CD4-positive, CD25-positive, alpha-beta regulatory T cell (primary cell): ENCODE data around the gene ZSCAN22. TPM values are rescaled to one million over a fixed set of nuclear protein-coding genes. Genes with fewer than 3 reads are reported as not detected.

ENCODE experiments used
- ATAC-seq, 2 donors: fragments of 150-1000 bp; cut with Tn5 transposase; one replicate each; pipeline ENCODE4 v1.10.0; 2021; ENCODE audit warnings: low read depth in 2 of 2, moderate number of reproducible peaks in 2 of 2, moderate library complexity in 1 of 2
- DNase-seq, 3 donors: peaks; one replicate each; pipeline versions ENCODE4 v3.0.0 to v3.0.0-alpha.2; 2012 to 2022; ENCODE audit warnings: mixed read lengths in 1 of 3
- H3K27ac ChIP-seq: one replicate; pipeline ENCODE4 v1.7.0; 2013; ENCODE audit warnings: mild to moderate bottlenecking, low read length; ENCODE audit not compliant: insufficient read depth, poor library complexity, severe bottlenecking
- H3K27me3 ChIP-seq: one replicate; pipeline ENCODE4 v1.7.0; 2013; ENCODE audit warnings: low read length; ENCODE audit not compliant: control insufficient read depth, insufficient read depth
- H3K36me3 ChIP-seq: one replicate; pipeline ENCODE4 v1.7.0; 2013; ENCODE audit warnings: mild to moderate bottlenecking, low read length, moderate library complexity; ENCODE audit not compliant: control insufficient read depth, insufficient read depth
- H3K4me1 ChIP-seq: 2 replicates; pipeline ENCODE4 v1.7.0; 2013; ENCODE audit warnings: mild to moderate bottlenecking, low read length; ENCODE audit not compliant: insufficient read depth, control insufficient read depth, poor library complexity, severe bottlenecking
- H3K4me3 ChIP-seq: one replicate; pipeline ENCODE4 v1.7.0; 2013; ENCODE audit warnings: low read depth, mild to moderate bottlenecking, low read length, moderate library complexity
- H3K9me3 ChIP-seq, 2 experiments: 1 replicate in 1 of 2; 2 replicates in 1 of 2; pipeline ENCODE4 v1.7.0; 2013; ENCODE audit warnings: low read length in 2 of 2, mild to moderate bottlenecking in 1 of 2, moderate library complexity in 1 of 2; ENCODE audit not compliant: control insufficient read depth in 2 of 2
- H3K27ac Mint-ChIP-seq, 3 donors: one replicate each; pipeline ENCODE4 v1.8.0; 2020 to 2022; ENCODE audit warnings: mild to moderate bottlenecking in 3 of 3, mixed read lengths in 3 of 3, moderate library complexity in 2 of 3
- H3K27me3 Mint-ChIP-seq: one replicate; pipeline ENCODE4 v1.8.0; 2022; ENCODE audit warnings: mild to moderate bottlenecking, mixed read lengths
- H3K36me3 Mint-ChIP-seq: one replicate; pipeline ENCODE4 v1.8.0; 2020; ENCODE audit warnings: mixed read lengths
- H3K4me1 Mint-ChIP-seq, 4 donors: one replicate each; pipeline ENCODE4 v1.8.0; 2020 to 2022; ENCODE audit warnings: mixed read lengths in 4 of 4, mild to moderate bottlenecking in 1 of 4
- H3K4me3 Mint-ChIP-seq, 4 donors: one replicate each; pipeline ENCODE4 v1.8.0; 2020 to 2022; ENCODE audit warnings: mild to moderate bottlenecking in 4 of 4, mixed read lengths in 4 of 4, moderate library complexity in 3 of 4
- H3K9me3 Mint-ChIP-seq, 7 donors: one replicate each; pipeline ENCODE4 v1.8.0; 2020 to 2022; ENCODE audit warnings: mixed read lengths in 7 of 7, mild to moderate bottlenecking in 3 of 7, moderate library complexity in 2 of 7
- polyA plus RNA-seq, 4 donors: library from polyadenylated mRNA; unstranded; fragments of 300-500 nt; fragmentation: Illumina TruSeq; gene quantifications; one replicate each; pipeline ENCODE4 v1.2.3, GENCODE V29; 2021
- total RNA-seq: library from RNA; stranded (reverse); gene quantifications from one replicate; pipeline ENCODE4 v1.2.3, GENCODE V29; 2022

ZSCAN22 gene
- total and polyA plus RNA-seq, 5 donors from 2014 or later = 0.31 to 2.6 (median 2.1) TPM

DNA sequence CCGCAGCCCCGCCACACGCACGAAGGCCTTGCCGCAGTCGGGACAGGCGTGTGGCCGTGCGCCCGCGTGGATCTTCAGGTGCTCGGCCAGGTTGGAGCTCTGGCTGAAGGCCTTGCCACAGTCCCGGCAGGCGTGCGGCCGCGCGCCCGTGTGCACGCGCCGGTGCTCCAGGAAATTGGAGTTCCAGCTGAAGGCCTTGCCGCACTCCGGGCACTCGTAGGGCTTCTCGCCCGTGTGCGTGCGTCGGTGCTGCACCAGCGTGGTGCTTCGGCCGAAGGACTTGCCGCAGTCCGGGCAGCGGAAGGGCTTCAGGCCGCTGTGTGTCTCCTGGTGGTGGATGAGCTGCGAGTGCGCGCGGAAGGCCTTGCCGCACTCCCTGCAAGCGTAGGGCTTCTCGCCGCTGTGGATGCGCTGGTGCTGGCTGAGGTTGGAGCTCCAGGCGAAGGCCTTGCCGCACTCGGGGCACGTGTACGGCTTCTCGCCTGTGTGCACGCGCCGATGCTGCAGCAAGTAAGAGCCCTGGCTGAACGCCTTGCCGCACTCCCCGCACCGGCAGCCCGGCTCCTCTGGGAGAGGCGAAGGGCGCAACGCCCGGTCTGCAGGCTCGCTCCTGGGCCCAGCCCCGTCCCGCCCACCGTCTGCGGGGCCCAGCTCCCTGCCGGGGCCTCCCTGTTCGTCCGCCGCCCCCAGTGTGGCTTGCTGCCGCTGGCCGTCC lies 30.1 kb downstream of the ZSCAN22 start:
- Histone ChIP-seq H3K9me3 (no peaks in the 10 kb centered on the region), H3K36me3 (no peaks in the 10 kb centered on the region), H3K27me3 (no peaks in the 10 kb centered on the region), H3K4me1 (peaks cover 25% of the 10 kb centered on the region), H3K27ac (no peak overlapping the region), H3K4me3 (no peak overlapping the region)
- peaks cover 2% of the 10 kb centered on the region for H3K27me3 Mint-ChIP-seq
- peaks cover 0 to 16% (median 2%) of the 10 kb centered on the region in 4 donors for H3K4me1 Mint-ChIP-seq
- H3K27ac Mint-ChIP-seq = no peak overlapping the region
- H3K36me3 Mint-ChIP-seq = no peaks in the 10 kb centered on the region
- DNase-seq = peak in 1 of 3 donors; percentile 12
- no peaks in the 10 kb centered on the region for H3K9me3 Mint-ChIP-seq
- no peak for ATAC-seq
- H3K4me3 Mint-ChIP-seq = peak overlapping the region in 2 of 4 donors; percentile 56 to 70

DNA sequence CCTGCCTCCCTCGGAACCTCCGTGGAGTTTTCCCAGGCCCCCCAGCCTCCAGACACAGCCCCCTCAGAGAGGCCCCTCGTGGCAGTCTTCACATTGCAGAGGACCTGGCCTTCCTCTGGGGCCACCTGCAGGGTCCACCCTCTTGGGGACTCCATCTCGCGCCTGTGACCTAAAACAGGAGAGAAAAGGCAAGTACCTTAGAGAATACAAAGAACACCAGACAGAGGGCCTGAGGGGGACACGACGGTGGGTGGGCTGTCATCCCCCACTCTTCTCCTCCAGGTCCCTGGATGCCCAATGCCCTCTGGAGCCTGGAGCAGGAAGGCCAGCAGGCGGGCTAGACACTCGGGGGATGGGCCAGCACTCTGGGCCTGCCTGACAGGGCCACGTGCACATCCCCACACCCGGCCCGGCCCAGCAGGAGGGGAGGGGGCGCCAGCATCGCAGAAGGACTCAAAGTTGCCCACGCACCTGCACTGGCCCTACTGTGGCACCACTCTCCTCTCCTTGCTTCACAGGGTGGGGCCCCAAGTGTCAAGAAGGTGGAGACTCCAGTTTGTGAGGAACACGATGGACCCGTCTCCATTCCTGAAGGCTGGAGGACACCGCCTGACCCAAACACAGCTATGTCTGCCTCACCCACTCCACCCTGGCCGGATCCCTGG lies 30.8 kb downstream of the ZSCAN22 start:
- Mint-ChIP-seq H3K27ac (no peak overlapping the region), H3K27me3 (peaks cover 4% of the 10 kb centered on the region), H3K4me1 (peaks cover 0 to 18% (median 4%) of the 10 kb centered on the region in 4 donors), H3K9me3 (no peaks in the 10 kb centered on the region), H3K4me3 (peak overlapping the region in 2 of 4 donors; percentile 32 to 51), H3K36me3 (no peaks in the 10 kb centered on the region)
- H3K4me3 ChIP-seq = no peak overlapping the region
- H3K36me3 ChIP-seq = no peaks in the 10 kb centered on the region
- no peak overlapping the region for H3K27ac ChIP-seq
- ATAC-seq (no peak), DNase-seq (no peak)
- H3K27me3 ChIP-seq = no peaks in the 10 kb centered on the region
- no peaks in the 10 kb centered on the region for H3K9me3 ChIP-seq
- peaks cover 28% of the 10 kb centered on the region for H3K4me1 ChIP-seq

DNA sequence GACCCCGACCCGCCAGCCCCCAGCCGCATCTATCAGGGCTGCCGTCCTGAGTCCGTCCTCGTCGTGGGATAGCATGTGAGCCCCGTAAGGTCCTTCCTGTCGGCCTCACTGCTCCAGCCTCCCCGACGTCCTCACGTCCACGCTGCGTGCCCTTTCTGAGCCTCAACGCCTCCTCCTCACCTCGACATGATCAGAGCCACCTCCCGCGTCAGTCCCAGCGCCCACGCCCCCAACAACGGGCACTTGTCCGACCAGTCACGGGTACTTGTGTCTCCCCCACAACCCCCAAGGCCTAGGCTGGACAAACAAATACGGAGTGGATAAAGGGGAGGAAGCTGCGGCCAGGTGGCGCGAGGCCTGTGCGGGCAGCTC lies 35.1 kb downstream of the ZSCAN22 start:
- no peaks in the 10 kb centered on the region for H3K9me3 Mint-ChIP-seq
- H3K9me3 ChIP-seq = no peaks in the 10 kb centered on the region
- DNase-seq (peak in 2 of 3 donors; percentile 19 to 64), ATAC-seq (no peak)
- peak overlapping the region; percentile 84 for H3K4me3 ChIP-seq
- H3K4me1 ChIP-seq = peaks cover 18% of the 10 kb centered on the region
- no peaks in the 10 kb centered on the region for H3K27me3 ChIP-seq
- H3K36me3 ChIP-seq = no peaks in the 10 kb centered on the region
- H3K4me1 Mint-ChIP-seq = peaks cover 0 to 11% (median 6%) of the 10 kb centered on the region in 4 donors
- H3K4me3 Mint-ChIP-seq = peak overlapping the region; percentile 93 to 95 (median 94)
- H3K27ac ChIP-seq = peak overlapping the region; percentile 76
- H3K27me3 Mint-ChIP-seq = peaks cover 4% of the 10 kb centered on the region
- peak overlapping the region; percentile 91 to 93 (median 93) for H3K27ac Mint-ChIP-seq
- no peaks in the 10 kb centered on the region for H3K36me3 Mint-ChIP-seq

DNA sequence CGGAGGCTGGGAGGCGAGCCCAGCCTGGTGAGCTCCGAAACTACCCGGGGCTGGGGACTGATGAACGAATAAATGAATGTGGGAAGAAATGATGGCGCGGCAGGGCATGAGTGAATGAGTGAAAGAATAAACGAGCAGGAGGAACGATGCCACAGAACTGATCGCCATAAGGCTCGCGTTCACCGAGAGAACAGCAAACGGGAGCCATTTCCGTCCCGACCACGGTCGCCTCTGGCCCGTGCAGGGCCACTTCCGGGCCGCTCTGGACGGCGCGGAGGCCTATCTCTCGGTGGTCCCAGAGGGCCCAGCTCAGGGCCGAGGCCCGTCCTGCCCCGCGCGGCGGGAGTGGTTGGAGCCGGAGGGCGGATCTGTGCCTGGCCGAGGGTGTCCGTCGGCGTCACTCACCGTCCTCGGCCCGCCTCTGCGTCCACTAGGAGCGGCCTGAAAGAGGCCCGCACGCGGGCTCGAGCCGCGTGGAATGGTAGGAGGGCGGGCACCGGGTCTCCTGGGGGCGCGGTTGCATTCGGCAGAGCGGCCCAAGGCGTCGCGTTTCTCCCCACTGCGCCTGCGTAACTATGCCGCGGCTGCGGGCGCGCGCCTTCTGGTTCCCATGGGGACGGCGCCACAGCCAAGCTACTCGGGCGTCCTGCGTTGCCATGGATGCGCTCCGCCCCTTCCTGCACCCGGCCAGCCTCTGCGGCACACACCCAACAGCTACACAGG lies 35.6 kb downstream of the ZSCAN22 start, which contains the start of gene ZNF497:
TSS of gene ZNF497 (minus strand) at position 480 of the 723 bp plus-strand sequence. CDS start 5,116 bp downstream, outside the sequence.
- Mint-ChIP-seq H3K9me3 (no peaks in the 10 kb centered on the region), H3K36me3 (no peaks in the 10 kb centered on the region), H3K4me1 (peaks cover 0 to 11% (median 6%) of the 10 kb centered on the region in 4 donors), H3K27ac (peak within 1 kb of the TSS; percentile 91 to 93 (median 93)), H3K27me3 (peaks cover 4% of the 10 kb centered on the region), H3K4me3 (peak within 1 kb of the TSS; percentile 93 to 95 (median 94))
- ATAC-seq (peak; percentile 88 to 93), DNase-seq (peak; percentile 92 to 97 (median 96))
- Histone ChIP-seq H3K27me3 (no peaks in the 10 kb centered on the region), H3K27ac (peak within 1 kb of the TSS; percentile 76), H3K36me3 (no peaks in the 10 kb centered on the region), H3K4me3 (peak within 1 kb of the TSS; percentile 84), H3K9me3 (no peaks in the 10 kb centered on the region), H3K4me1 (peaks cover 13% of the 10 kb centered on the region)

DNA sequence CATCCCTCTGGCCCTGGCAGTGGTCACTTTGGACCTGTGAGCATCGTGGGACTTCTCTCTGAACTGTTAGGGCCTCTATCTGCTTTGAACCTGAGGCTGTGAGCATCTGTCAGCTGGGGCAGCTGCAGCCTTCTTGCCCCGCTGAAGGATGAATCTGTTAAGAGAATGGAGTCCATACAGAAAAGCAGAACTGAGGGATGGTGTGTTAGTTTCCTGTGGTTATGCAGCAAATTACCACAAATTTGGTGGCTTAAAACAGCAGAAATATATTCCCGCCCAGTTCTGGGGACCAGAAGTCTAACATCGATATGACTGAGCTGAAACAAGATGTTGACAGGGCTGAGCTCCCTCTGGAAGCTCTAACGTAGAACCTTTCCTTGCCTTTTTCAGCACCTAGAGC lies 37.4 kb downstream of the ZSCAN22 start:
- Mint-ChIP-seq H3K27ac (no peak overlapping the region), H3K4me3 (peak overlapping the region in 1 of 4 donors; percentile 52), H3K27me3 (peaks cover 4% of the 10 kb centered on the region), H3K36me3 (no peaks in the 10 kb centered on the region), H3K4me1 (peaks cover 0 to 11% (median 6%) of the 10 kb centered on the region in 4 donors), H3K9me3 (no peaks in the 10 kb centered on the region)
- no peaks in the 10 kb centered on the region for H3K9me3 ChIP-seq
- no peak overlapping the region for H3K27ac ChIP-seq
- ATAC-seq = no peak
- no peak overlapping the region for H3K4me3 ChIP-seq
- no peaks in the 10 kb centered on the region for H3K36me3 ChIP-seq
- no peaks in the 10 kb centered on the region for H3K27me3 ChIP-seq
- no peak for DNase-seq
- peaks cover 8% of the 10 kb centered on the region for H3K4me1 ChIP-seq

DNA sequence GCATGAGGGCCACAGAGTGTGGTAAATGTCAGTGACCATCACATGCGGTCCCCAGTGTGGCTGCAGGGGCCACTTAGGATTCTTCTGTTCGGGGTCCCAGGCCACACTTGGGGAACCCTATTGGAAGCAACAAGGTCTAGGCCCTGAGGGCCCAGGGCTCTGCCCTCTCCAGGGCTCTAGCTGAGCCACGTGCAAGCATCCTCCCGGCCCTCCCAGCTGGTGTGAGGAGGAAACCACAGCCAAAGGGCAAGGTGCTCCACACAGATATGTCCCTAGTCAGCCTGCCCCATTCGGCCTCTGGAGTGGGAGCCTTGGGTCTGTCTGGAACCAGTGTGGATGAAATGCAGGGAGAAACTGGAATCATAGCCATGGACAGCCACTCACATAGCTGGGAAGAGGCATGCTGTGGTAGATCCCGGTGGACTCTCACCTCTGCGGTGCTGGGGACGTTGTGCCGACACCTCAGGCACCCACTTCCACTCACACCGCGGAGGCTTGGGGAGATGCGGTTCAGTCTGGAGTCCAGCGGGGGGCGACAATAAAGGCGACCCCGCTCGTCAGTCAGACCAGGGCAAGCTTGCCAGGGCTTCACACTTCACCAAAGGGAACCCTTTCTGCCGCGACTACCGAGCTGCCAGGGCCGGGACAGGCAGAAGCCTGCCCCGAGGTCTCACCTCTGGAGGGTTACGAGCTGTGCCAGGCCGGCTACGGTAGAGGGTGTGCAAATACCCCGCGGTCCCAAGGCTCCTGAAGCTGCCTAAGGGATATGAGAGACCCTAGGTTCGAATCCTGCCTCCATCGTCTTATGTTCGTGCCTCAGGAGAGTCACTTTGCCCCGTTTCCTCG lies 40.0 kb downstream of the ZSCAN22 start:
- H3K27me3 ChIP-seq = no peaks in the 10 kb centered on the region
- Mint-ChIP-seq H3K9me3 (no peaks in the 10 kb centered on the region), H3K4me3 (peak overlapping the region in 1 of 4 donors; percentile 68), H3K27me3 (peaks cover 3% of the 10 kb centered on the region), H3K27ac (peak overlapping the region in 1 of 3 donors; percentile 20), H3K4me1 (peaks cover 0 to 9% (median 5%) of the 10 kb centered on the region in 4 donors), H3K36me3 (no peaks in the 10 kb centered on the region)
- H3K27ac ChIP-seq = no peak overlapping the region
- DNase-seq (no peak), ATAC-seq (no peak)
- peaks cover 4% of the 10 kb centered on the region for H3K4me1 ChIP-seq
- H3K4me3 ChIP-seq = no peak overlapping the region
- no peaks in the 10 kb centered on the region for H3K36me3 ChIP-seq
- H3K9me3 ChIP-seq = no peaks in the 10 kb centered on the region
